ENCODE measurements around the gene CYBC1. TPM values are rescaled to one million over a fixed set of nuclear protein-coding genes. Genes with fewer than 3 reads are reported as not detected.

Gene CYBC1
- total and polyA plus RNA-seq, 2 donors (not counting 1 experiment from before 2014, with no cell fraction given), result 62.7 to 64.1 TPM

GRCh38 chr17:82438401-82439193 lies 12.0 kb downstream of the CYBC1 start:
- Histone ChIP-seq H2AFZ (ENCODE audit: low read length) (no peak overlapping the region), H3K79me2 (ENCODE audit: control insufficient read depth, insufficient read depth, low read length) (no peaks in the 10 kb centered on the region), H3K9me3 (ENCODE audit: control insufficient read depth, insufficient read depth, low read depth, low read length) (no peaks in the 10 kb centered on the region), H3K4me3 (replicated peaks in 1 of 4; ENCODE audit: control extremely low read depth in 1 of 4, insufficient read depth in 1 of 4, low read depth in 3 of 4, low read length in 4 of 4) (no peak overlapping the region), H3K36me3 (ENCODE audit: control insufficient read depth, insufficient read depth, low read length) (peaks cover 14% of the 10 kb centered on the region), H3K27me3 (ENCODE audit: control insufficient read depth, insufficient read depth, low read length) (no peaks in the 10 kb centered on the region), H3K4me1 (ENCODE audit: control insufficient read depth, extremely low read depth, insufficient read depth, low read length) (no peaks in the 10 kb centered on the region), H3K27ac (ENCODE audit: insufficient read depth, low read length) (no peak overlapping the region), H3K4me2 (ENCODE audit: extremely low read depth, insufficient read depth, low read length) (no peak overlapping the region), H3K9ac (ENCODE audit: insufficient read depth, low read length) (no peak overlapping the region), H4K20me1 (ENCODE audit: control insufficient read depth, extremely low read depth, insufficient read depth, low read length) (no peaks in the 10 kb centered on the region)
- no peak for DNase-seq (ENCODE audit: low read depth in 2 of 2)
- TF ChIP-seq EZH2 (IDR thresholded peaks at IDR 0.05; ENCODE audit: low read length, missing control alignments) (no peak), CTCF (conservative IDR thresholded peaks at IDR 0.05 in 1 of 2, IDR thresholded peaks at IDR 0.05 in 1 of 2; ENCODE audit: low read depth in 1 of 2, low read length in 2 of 2) (no peak)

GRCh38 chr17:82437325-82437668 lies 13.3 kb downstream of the CYBC1 start:
- no peaks in the 10 kb centered on the region for H3K27me3 ChIP-seq (ENCODE audit: control insufficient read depth, insufficient read depth, low read length)
- H3K27ac ChIP-seq (ENCODE audit: insufficient read depth, low read length), result no peak overlapping the region
- DNase-seq (ENCODE audit: low read depth in 2 of 2), result no peak
- H3K79me2 ChIP-seq (ENCODE audit: control insufficient read depth, insufficient read depth, low read length), result no peaks in the 10 kb centered on the region
- no peak overlapping the region for H3K9ac ChIP-seq (ENCODE audit: insufficient read depth, low read length)
- no peaks in the 10 kb centered on the region for H4K20me1 ChIP-seq (ENCODE audit: control insufficient read depth, extremely low read depth, insufficient read depth, low read length)
- H3K4me2 ChIP-seq (ENCODE audit: extremely low read depth, insufficient read depth, low read length), result no peak overlapping the region
- no peak overlapping the region for H2AFZ ChIP-seq (ENCODE audit: low read length)
- H3K9me3 ChIP-seq (ENCODE audit: control insufficient read depth, insufficient read depth, low read depth, low read length), result no peaks in the 10 kb centered on the region
- no peak for TF ChIP-seq EZH2 (IDR thresholded peaks at IDR 0.05; ENCODE audit: low read length, missing control alignments)
- H3K4me1 ChIP-seq (ENCODE audit: control insufficient read depth, extremely low read depth, insufficient read depth, low read length), result no peaks in the 10 kb centered on the region
- H3K4me3 ChIP-seq (replicated peaks in 1 of 4; ENCODE audit: control extremely low read depth in 1 of 4, insufficient read depth in 1 of 4, low read depth in 3 of 4, low read length in 4 of 4), result no peak overlapping the region
- H3K36me3 ChIP-seq (ENCODE audit: control insufficient read depth, insufficient read depth, low read length), result peaks cover 4% of the 10 kb centered on the region

GRCh38 chr17:82436601-82437324 lies 13.8 kb downstream of the CYBC1 start:
- Histone ChIP-seq H3K27ac (ENCODE audit: insufficient read depth, low read length) (no peak overlapping the region), H2AFZ (ENCODE audit: low read length) (no peak overlapping the region), H3K9me3 (ENCODE audit: control insufficient read depth, insufficient read depth, low read depth, low read length) (no peaks in the 10 kb centered on the region), H4K20me1 (ENCODE audit: control insufficient read depth, extremely low read depth, insufficient read depth, low read length) (no peaks in the 10 kb centered on the region), H3K9ac (ENCODE audit: insufficient read depth, low read length) (no peak overlapping the region), H3K79me2 (ENCODE audit: control insufficient read depth, insufficient read depth, low read length) (no peaks in the 10 kb centered on the region), H3K4me3 (replicated peaks in 1 of 4; ENCODE audit: control extremely low read depth in 1 of 4, insufficient read depth in 1 of 4, low read depth in 3 of 4, low read length in 4 of 4) (no peak overlapping the region), H3K36me3 (ENCODE audit: control insufficient read depth, insufficient read depth, low read length) (peaks cover 2% of the 10 kb centered on the region), H3K4me2 (ENCODE audit: extremely low read depth, insufficient read depth, low read length) (no peak overlapping the region), H3K27me3 (ENCODE audit: control insufficient read depth, insufficient read depth, low read length) (no peaks in the 10 kb centered on the region), H3K4me1 (ENCODE audit: control insufficient read depth, extremely low read depth, insufficient read depth, low read length) (no peaks in the 10 kb centered on the region)
- no peak for DNase-seq (ENCODE audit: low read depth in 2 of 2)
- TF ChIP-seq CTCF (conservative IDR thresholded peaks at IDR 0.05 in 1 of 2, IDR thresholded peaks at IDR 0.05 in 1 of 2; ENCODE audit: low read depth in 1 of 2, low read length in 2 of 2) (no peak), EZH2 (IDR thresholded peaks at IDR 0.05; ENCODE audit: low read length, missing control alignments) (no peak)

Data from fibroblast of lung (primary cell).